K562 treated with DMSO at 1 percent for 24 hours (cell line): ENCODE results near the gene MREG. TPM values are rescaled to one million over a fixed set of nuclear protein-coding genes. Genes with fewer than 3 reads are reported as not detected.

Source experiments
- total RNA-seq: library from RNA; unstranded; fragments of 300-600 nt; gene quantifications from 2 replicates; pipeline ENCODE4 v1.2.3, GENCODE V29; 2022; ENCODE audit warnings: low read depth; ENCODE audit not compliant: insufficient read depth

MREG gene
- 1.8 and 2.3 TPM in 2 replicates for total RNA-seq

DNA sequence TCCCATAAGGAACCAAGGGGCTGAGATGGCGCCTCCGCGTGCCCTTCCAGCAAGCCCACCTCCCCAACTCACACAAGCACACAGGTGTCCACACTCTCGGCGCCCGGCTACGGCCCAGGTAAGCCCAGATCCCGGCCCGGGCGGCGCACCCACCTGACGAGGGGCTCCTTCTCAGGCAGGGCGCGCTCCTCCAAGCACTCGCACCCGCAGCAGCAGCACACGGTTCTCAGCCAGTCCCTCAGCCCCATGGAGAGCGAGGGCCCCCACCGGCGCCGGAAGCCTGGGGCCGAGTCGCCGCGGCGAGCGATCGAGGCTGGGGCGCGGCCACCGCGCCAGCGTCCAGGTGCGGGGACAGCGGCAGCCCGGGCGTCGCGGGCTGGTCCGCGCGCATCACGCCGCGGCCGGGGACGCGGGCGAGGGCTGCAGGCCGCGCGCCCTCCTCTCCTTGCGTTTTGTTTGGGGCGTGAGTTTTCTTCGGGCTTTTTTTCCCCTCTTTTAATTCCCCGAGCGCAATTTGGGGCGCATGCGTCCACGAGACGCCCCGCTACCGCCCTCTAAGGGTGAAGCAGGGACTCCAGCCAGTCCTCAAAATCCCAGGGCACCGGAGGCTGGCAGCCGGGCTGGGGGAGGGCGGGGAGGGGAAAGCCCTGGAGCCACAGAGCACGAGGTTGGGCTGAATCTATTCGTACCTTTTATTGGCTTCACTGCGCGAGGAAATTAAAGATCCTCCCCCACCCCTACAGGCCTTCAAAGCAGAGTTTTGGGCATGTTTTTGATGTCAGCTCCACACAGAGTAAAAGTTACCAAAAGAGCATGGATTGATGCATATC is at the start of gene MREG:
TSS of gene MREG (minus strand) at position 472 of the 830 bp plus-strand sequence. CDS start at position 248, 224 bp downstream.

Other genes with a start within 250 kb of the MREG start
- gene PECR, start 68.3 kb upstream of the MREG start, total RNA-seq, result 10.3 and 12.4 TPM in 2 replicates
- gene TMEM169, start 68.4 kb upstream of the MREG start, total RNA-seq, result 0.59 and 1.2 TPM in 2 replicates
- gene XRCC5, start 95.8 kb upstream of the MREG start, total RNA-seq, result 79.3 and 87.1 TPM in 2 replicates